Left kidney (tissue), 2 donors: ENCODE results near the gene SUN2. TPM values are rescaled to one million over a fixed set of nuclear protein-coding genes. Genes with fewer than 3 reads are reported as not detected.

Source experiments
- DNase-seq: peaks from one replicate; pipeline ENCODE4 v3.0.0-alpha.2; 2013
- polyA plus RNA-seq: library from polyadenylated mRNA; unstranded; fragments of 120-200 nt; gene quantifications from one replicate; pipeline ENCODE4 v1.2.1, GENCODE V29; 2013; ENCODE audit not compliant: insufficient read length

Gene SUN2
- polyA plus RNA-seq, 1 donor: 60.7 TPM

GRCh38 chr22:38735126-38735464 lies 20.7 kb downstream of the SUN2 start:
- no peak for DNase-seq

- no peak for DNase-seq
Measured at GRCh38 chr22:38734421-38735100, 21.2 kb downstream of the SUN2 start.

- DNase-seq: no peak
Measured at GRCh38 chr22:38733724-38734381, 21.9 kb downstream of the SUN2 start.

- no peak for DNase-seq
Measured at GRCh38 chr22:38733329-38733723, 22.5 kb downstream of the SUN2 start.

- no peak for DNase-seq
Measured at GRCh38 chr22:38732251-38732815, 23.5 kb downstream of the SUN2 start.

GRCh38 chr22:38731703-38732161 lies 24.1 kb downstream of the SUN2 start:
- DNase-seq: no peak

GRCh38 chr22:38730411-38730871 lies 25.4 kb downstream of the SUN2 start:
- no peak for DNase-seq

GRCh38 chr22:38729946-38730345 lies 25.9 kb downstream of the SUN2 start:
- no peak for DNase-seq

- DNase-seq: no peak
Measured at GRCh38 chr22:38728871-38729796, 26.7 kb downstream of the SUN2 start.

- DNase-seq: no peak
Measured at GRCh38 chr22:38727530-38728451, 28.0 kb downstream of the SUN2 start.

- no peak for DNase-seq
Measured at GRCh38 chr22:38727123-38727522, 28.7 kb downstream of the SUN2 start.

GRCh38 chr22:38725900-38726655 lies 29.7 kb downstream of the SUN2 start:
- no peak for DNase-seq

GRCh38 chr22:38724926-38725571 lies 30.7 kb downstream of the SUN2 start:
- DNase-seq: no peak

GRCh38 chr22:38724176-38724575 lies 31.6 kb downstream of the SUN2 start:
- no peak for DNase-seq

GRCh38 chr22:38721551-38721950 lies 34.2 kb downstream of the SUN2 start:
- DNase-seq: no peak

- DNase-seq: no peak
Measured at GRCh38 chr22:38720350-38720749, 35.4 kb downstream of the SUN2 start.

- DNase-seq: no peak
Measured at GRCh38 chr22:38719196-38719595, 36.6 kb downstream of the SUN2 start.

- no peak for DNase-seq
Measured at GRCh38 chr22:38718414-38718813, 37.4 kb downstream of the SUN2 start.

- no peak for DNase-seq
Measured at GRCh38 chr22:38717244-38717643, 38.6 kb downstream of the SUN2 start.

- DNase-seq: no peak
Measured at GRCh38 chr22:38716826-38717225, 39.0 kb downstream of the SUN2 start.
